Hepatocyte (in vitro differentiated cells): Measurements from ENCODE around the gene NFIA. TPM values are rescaled to one million over a fixed set of nuclear protein-coding genes. Genes with fewer than 3 reads are reported as not detected.

Experiments used
- DNase-seq: peaks from one replicate; pipeline ENCODE4 v3.0.0-alpha.2; 2016; ENCODE audit warnings: low spot score
- H2AFZ ChIP-seq: fragments of 200-600 bp; sonication (generic); 2 replicates; pipeline ENCODE4 v1.6.0; 2016; ENCODE audit warnings: antibody characterized with exemption, mild to moderate bottlenecking
- H3K27ac ChIP-seq: fragments of 200-600 bp; sonication (generic); 2 replicates; pipeline ENCODE4 v1.5.1; 2016; ENCODE audit warnings: mild to moderate bottlenecking
- H3K27me3 ChIP-seq: fragments of 200-600 bp; sonication (generic); 2 replicates; pipeline ENCODE4 v1.6.1; 2016
- H3K36me3 ChIP-seq: fragments of 200-600 bp; sonication (generic); replicated peaks from 2 replicates; pipeline ENCODE4 v1.5.1; 2016; ENCODE audit warnings: low read depth; ENCODE audit not compliant: insufficient read depth
- H3K4me1 ChIP-seq: fragments of 200-600 bp; sonication (generic); 2 replicates; pipeline ENCODE4 v1.5.1; 2016; ENCODE audit warnings: mild to moderate bottlenecking, moderate library complexity; ENCODE audit not compliant: insufficient read depth
- H3K4me2 ChIP-seq: fragments of 200-600 bp; sonication (generic); 2 replicates; pipeline ENCODE4 v1.6.0; 2016
- H3K4me3 ChIP-seq: fragments of 200-600 bp; sonication (generic); 2 replicates; pipeline ENCODE4 v1.5.1; 2016; ENCODE audit warnings: mild to moderate bottlenecking
- H3K79me2 ChIP-seq: fragments of 200-600 bp; sonication (generic); 2 replicates; pipeline ENCODE4 v1.6.0; 2017; ENCODE audit warnings: mild to moderate bottlenecking
- H3K9me2 ChIP-seq: fragments of 200-600 bp; sonication (generic); replicated peaks from 2 replicates; pipeline ENCODE4 v1.6.0; 2017; ENCODE audit warnings: mild to moderate bottlenecking; ENCODE audit not compliant: insufficient read depth
- H3K9me3 ChIP-seq: fragments of 200-600 bp; sonication (generic); 2 replicates; pipeline ENCODE4 v1.5.1; 2016; ENCODE audit warnings: low read depth, mild to moderate bottlenecking
- H4K20me1 ChIP-seq: fragments of 200-600 bp; sonication (generic); 2 replicates; pipeline ENCODE4 v1.6.0; 2016; ENCODE audit warnings: mild to moderate bottlenecking; ENCODE audit not compliant: insufficient read depth, poor library complexity, severe bottlenecking
- CTCF ChIP-seq: fragments of 200-600 bp; sonication (generic); IDR thresholded peaks from 2 replicates; pipeline ENCODE4 v1.5.1; 2016; ENCODE audit warnings: antibody characterized with exemption, mild to moderate bottlenecking; ENCODE audit not compliant: poor library complexity
- EZH2 ChIP-seq: fragments of 200-600 bp; sonication (generic); IDR thresholded peaks from 2 replicates; pipeline ENCODE4 v1.6.1; 2016; ENCODE audit warnings: antibody characterized with exemption, mild to moderate bottlenecking, borderline replicate concordance
- EZH2phosphoT487 ChIP-seq: fragments of 200-600 bp; sonication (generic); IDR thresholded peaks from one replicate; pipeline ENCODE4 v1.6.1; 2018; ENCODE audit warnings: antibody characterized with exemption, mild to moderate bottlenecking, low read depth, moderate library complexity; ENCODE audit not compliant: unreplicated experiment, severe bottlenecking
- WGBS: methylation state at CpG from one replicate; pipeline ENCODE4 v1.1.6; 2016; ENCODE audit warnings: low lambda C conversion rate; ENCODE audit errors: missing lambda C conversion rate; 5-methylcytosine and 5-hydroxymethylcytosine counted together
- polyA plus RNA-seq: library from polyadenylated mRNA; unstranded; fragments of >200 nt; fragmentation: Nextera tagmentation; extraction: Ambion mirVana; gene quantifications from 2 replicates; pipeline ENCODE4 v1.2.1, GENCODE V29; 2016
- total RNA-seq: library from RNA; depleted of rRNA; stranded (reverse); fragments of >200 nt; gene quantifications from 2 replicates; pipeline ENCODE4 v1.2.3, GENCODE V29; 2014

Gene NFIA
- total and polyA plus RNA-seq, 2 experiments from 2014 or later, result 15.1 to 18.2 TPM

- Histone ChIP-seq H3K79me2 (no peaks in the 10 kb centered on the region), H3K4me1 (peaks cover 12% of the 10 kb centered on the region), H3K27me3 (no peaks in the 10 kb centered on the region), H4K20me1 (no peaks in the 10 kb centered on the region), H3K4me3 (no peak overlapping the region), H3K4me2 (no peak overlapping the region), H3K36me3 (no peaks in the 10 kb centered on the region), H2AFZ (no peak overlapping the region), H3K27ac (no peak overlapping the region), H3K9me3 (no peaks in the 10 kb centered on the region), H3K9me2 (no peaks in the 10 kb centered on the region)
- WGBS, result 95% methylated on average over 2 of the region's 2 CpGs
- DNase-seq, result no peak
- no peak for TF ChIP-seq EZH2
- TF ChIP-seq EZH2phosphoT487, result no peak
- no peak for TF ChIP-seq CTCF
These were observed 262.3 kb downstream of the NFIA start for GRCh38 chr1:61344696-61345095.

- H3K36me3 ChIP-seq, result no peaks in the 10 kb centered on the region
These were observed 265.8 kb downstream of the NFIA start for GRCh38 chr1:61348025-61348665.

GRCh38 chr1:61352845-61353435 is 270.6 kb downstream of the NFIA start:
- Histone ChIP-seq H3K9me2 (no peaks in the 10 kb centered on the region), H3K4me1 (no peaks in the 10 kb centered on the region), H3K79me2 (no peaks in the 10 kb centered on the region), H3K4me2 (no peak overlapping the region), H3K27ac (no peak overlapping the region), H2AFZ (no peak overlapping the region), H3K36me3 (no peaks in the 10 kb centered on the region), H3K9me3 (no peaks in the 10 kb centered on the region), H3K4me3 (no peak overlapping the region), H3K27me3 (no peaks in the 10 kb centered on the region), H4K20me1 (no peaks in the 10 kb centered on the region)
- TF ChIP-seq EZH2phosphoT487, result no peak
- TF ChIP-seq CTCF, result no peak
- no peak for TF ChIP-seq EZH2
- 44% methylated on average over 3 of the region's 3 CpGs for WGBS
- no peak for DNase-seq

More at GRCh38 chr1:61348025-61348665, 265.8 kb downstream of the NFIA start:
- TF ChIP-seq CTCF (no peak), EZH2 (no peak), EZH2phosphoT487 (no peak)
- H2AFZ ChIP-seq, result no peak overlapping the region
- H3K79me2 ChIP-seq, result no peaks in the 10 kb centered on the region
- H3K27me3 ChIP-seq, result no peaks in the 10 kb centered on the region
- DNase-seq, result no peak
- no peaks in the 10 kb centered on the region for H4K20me1 ChIP-seq
- WGBS, result 85% methylated on average over 3 of the region's 3 CpGs
- H3K9me2 ChIP-seq, result no peaks in the 10 kb centered on the region
- H3K4me3 ChIP-seq, result no peak overlapping the region
- H3K4me1 ChIP-seq, result peaks cover 11% of the 10 kb centered on the region
- H3K27ac ChIP-seq, result no peak overlapping the region
- H3K4me2 ChIP-seq, result no peak overlapping the region
- H3K9me3 ChIP-seq, result no peaks in the 10 kb centered on the region
